ENCODE data around the gene TFIP11.

DNA sequence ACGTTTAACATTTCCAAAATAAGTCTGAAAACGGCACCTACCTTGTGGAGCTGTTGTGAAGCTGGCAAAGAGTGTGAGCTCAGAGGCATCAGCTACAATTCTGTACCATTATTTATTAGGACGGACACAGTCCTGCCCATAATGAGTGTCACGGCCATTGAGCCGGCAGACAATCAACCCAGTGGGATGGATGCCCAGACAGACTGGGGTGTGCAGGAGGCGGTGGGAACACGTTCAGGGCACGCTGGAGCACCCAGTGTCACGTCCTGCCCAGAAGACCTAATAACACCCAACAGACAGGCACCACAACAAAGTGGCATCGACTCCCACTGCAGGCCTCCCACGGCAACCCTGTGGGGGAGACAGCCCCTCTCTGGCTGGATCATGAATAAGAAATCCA lies 43.2 kb upstream of the TFIP11 start:
- TF ChIP-seq, protein P1, sequence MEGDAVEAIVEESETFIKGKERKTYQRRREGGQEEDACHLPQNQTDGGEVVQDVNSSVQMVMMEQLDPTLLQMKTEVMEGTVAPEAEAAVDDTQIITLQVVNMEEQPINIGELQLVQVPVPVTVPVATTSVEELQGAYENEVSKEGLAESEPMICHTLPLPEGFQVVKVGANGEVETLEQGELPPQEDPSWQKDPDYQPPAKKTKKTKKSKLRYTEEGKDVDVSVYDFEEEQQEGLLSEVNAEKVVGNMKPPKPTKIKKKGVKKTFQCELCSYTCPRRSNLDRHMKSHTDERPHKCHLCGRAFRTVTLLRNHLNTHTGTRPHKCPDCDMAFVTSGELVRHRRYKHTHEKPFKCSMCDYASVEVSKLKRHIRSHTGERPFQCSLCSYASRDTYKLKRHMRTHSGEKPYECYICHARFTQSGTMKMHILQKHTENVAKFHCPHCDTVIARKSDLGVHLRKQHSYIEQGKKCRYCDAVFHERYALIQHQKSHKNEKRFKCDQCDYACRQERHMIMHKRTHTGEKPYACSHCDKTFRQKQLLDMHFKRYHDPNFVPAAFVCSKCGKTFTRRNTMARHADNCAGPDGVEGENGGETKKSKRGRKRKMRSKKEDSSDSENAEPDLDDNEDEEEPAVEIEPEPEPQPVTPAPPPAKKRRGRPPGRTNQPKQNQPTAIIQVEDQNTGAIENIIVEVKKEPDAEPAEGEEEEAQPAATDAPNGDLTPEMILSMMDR (conservative IDR thresholded peaks at IDR 0.05; ENCODE audit: low read length), result no peak
- no peak for TF ChIP-seq EZH2phosphoT487 (IDR thresholded peaks at IDR 0.05; ENCODE audit: borderline replicate concordance)

Measured in Loucy (cell line).